HG02884 (cell line): Measurements from ENCODE around the gene TM9SF3.

ENCODE experiments used
- ATAC-seq: cut with Tn5 transposase; IDR thresholded peaks from one replicate; pipeline ENCODE4 v1.9.1; 2021; ENCODE audit warnings: mild to moderate bottlenecking, moderate library complexity; ENCODE audit not compliant: unreplicated experiment

Gene TM9SF3

DNA sequence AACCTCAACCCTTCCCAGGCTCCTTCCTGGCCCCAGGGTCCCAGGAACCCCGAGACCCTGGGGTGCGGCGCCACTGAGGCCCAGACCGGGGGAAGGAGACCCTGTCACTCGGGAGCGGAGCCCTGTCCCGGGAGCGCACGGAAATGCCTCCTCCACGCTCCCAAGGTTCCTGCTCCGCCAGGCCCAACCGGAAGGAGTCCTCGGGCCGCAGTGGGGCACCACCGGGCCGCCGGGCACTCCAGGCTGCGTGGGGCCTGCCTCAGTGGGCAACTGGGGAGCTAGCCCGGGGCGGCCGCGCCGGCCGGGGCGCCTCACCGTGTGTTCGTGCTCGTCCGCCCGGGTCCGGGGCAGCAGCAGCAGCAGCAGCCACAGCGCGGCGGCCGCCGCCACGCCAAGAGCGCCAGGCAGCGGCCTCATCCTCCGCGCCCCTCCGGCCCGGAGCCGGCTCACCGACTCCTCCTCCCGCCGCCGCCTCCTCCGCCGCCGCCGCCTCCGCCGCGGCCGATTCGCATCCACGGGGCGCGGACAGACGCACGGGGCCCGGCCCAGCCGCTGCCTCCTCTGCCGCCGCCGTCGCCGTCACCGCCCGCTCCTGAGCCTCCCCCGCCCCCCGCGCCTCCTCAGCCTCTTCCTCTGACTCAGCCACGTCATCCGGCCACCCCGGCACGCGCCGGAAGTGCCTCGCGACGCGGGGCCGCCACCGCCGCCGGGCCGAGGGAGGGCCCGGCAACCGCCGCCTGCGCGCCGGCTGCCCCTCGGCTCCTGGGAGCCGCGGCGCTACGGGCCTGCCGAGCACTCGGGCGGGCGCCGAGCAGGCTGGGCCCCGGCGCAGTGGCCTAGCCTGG is at the start of gene TM9SF3:
Gene TM9SF3 (minus strand): TSS at position 594 of the 845 bp plus-strand sequence. CDS start 177 bp downstream, at position 417.
- peak; percentile 63 for ATAC-seq

DNA sequence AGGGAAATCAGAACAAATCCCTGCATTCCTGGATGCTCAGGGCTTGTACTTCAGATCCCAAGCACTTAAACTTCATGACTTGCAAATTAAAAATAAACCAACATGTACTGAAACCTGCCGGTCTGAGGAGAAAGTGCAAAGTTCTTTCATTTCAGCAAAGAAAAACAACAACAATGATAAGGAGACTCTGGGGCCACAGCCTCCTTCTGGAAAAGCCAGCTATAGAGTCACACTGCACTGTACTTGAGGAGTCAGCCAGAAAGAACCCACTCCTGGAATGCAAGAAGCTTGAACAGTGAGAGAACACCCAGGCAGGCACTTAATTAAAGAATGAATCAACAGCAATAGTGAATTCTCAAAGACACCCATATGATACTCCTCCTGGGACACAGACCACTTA is 49.7 kb upstream of the TM9SF3 start:
- ATAC-seq, result no peak

DNA sequence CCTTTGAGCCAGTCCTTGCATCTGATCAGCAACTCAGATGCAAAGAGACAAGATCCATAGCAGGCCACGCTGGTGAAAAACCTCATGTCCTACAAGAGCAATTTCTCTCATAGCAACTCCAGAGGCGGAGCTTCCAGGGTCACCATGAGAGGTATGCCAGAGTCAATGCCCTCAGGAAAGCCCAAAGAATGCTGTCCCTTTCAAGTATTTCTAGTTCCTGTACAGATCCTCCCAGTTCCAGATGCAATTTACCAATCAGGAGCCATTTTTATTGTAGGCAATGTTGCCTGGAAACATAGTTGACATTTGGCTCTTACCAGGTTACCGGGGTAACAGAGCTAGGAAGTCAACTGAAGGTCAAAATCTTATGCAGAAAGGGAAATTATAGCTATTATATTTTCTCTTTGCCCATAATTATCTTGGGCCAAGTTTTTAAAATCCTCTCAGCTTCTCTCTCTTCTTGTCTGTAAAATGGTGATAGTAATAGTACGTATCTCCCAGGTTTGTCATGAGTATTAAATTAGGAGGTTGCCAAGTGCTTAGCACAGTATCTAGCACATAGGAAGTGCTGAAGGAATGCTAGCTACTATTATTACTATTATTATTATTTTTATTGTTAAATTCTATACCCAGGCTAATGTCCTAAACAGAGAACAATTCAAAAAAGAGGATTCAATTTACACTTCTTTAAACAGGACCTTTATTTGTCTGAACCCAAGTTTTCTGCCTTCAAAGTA is 46.3 kb upstream of the TM9SF3 start:
- ATAC-seq, result no peak

DNA sequence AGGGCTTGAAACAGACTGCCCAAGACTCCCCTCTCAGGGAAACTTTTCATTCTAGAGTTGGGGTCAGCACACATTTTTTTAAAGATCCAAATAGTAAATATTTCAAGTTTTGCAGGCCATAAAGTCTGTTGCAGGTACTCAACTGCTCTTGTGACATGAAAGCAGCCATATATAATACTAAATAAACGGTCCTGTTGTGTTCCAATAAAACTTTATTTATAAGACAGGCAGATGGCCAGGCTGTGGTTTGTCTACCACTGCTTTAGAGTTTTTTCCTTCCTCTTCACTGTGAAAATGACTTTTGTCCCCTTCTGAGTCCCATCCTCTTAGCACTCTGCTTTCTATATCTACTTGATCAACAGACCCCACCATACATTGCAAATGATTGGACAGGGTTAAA is 40.5 kb upstream of the TM9SF3 start:
- no peak for ATAC-seq

DNA sequence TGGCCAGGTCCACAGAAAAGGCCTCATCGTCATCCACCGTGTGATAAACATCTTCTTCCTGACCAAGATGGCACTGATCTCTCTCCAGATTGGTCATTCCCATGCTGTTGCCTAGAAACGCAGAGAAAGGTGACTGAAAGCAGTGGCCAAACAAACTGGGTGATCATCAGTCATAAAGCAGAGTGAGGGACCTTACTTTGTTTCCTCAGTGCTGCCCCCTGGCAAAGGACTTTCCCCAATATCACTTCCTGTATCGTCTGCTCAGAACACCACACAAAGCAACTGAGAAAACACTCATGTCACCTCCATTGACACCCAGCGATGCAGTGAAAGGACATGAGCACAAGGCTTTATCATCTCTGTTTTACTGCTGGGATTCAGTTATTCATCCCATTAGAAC is 40.0 kb upstream of the TM9SF3 start:
- no peak for ATAC-seq

DNA sequence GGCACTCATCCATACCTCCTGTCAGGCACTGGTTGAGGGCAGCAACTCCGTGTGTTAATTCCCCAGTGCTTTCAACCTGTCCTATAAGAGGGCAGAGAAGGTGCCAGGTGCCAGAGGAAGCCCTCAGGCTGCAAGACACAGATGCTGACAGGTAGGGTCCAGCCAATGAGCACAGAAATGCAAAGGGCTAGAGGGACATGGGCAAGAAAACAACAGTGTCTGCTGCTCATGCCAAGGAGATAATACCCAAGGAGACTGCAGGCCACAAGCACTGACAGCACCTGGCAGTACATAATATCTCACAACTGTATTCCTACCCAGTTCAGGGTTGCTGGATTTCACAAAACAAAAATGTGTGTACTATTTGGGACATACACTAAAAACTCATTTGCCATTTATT is 38.4 kb upstream of the TM9SF3 start:
- no peak for ATAC-seq

DNA sequence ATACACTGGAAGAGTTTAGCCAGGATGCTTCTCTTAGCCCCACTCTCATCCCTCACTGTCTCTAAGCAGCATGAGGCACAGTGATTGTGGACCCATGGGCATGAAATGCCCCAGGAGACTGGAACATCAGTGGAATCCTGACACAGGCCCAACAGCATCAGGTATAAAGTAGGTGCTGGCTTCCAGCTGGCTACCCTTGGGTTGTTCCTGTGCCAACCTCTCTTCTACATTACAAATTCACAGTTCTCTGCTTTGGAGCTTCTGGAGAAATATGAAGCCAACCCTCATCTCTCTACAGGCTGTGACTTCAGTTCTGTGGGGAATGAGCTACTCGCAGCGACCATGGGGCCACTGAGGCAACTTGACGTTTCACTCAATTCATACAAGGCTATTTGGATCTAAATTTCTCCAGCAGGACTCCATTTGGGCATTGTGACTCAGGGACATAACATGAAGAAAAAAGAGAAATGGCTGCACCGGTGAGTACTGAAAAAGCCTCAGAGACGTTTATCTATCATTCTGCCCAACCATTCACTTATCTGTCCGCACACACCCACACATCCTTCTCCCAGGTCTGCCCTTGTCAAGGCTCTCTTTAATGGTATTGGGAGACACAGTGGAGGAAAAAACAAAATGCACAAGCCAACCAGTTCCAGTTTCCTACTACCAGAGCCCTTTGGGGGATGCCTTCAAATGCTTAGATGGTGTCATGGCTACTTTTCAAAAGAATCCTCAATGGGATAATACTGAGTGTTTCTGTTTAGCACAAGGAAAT is 35.4 kb upstream of the TM9SF3 start:
- ATAC-seq, result no peak

DNA sequence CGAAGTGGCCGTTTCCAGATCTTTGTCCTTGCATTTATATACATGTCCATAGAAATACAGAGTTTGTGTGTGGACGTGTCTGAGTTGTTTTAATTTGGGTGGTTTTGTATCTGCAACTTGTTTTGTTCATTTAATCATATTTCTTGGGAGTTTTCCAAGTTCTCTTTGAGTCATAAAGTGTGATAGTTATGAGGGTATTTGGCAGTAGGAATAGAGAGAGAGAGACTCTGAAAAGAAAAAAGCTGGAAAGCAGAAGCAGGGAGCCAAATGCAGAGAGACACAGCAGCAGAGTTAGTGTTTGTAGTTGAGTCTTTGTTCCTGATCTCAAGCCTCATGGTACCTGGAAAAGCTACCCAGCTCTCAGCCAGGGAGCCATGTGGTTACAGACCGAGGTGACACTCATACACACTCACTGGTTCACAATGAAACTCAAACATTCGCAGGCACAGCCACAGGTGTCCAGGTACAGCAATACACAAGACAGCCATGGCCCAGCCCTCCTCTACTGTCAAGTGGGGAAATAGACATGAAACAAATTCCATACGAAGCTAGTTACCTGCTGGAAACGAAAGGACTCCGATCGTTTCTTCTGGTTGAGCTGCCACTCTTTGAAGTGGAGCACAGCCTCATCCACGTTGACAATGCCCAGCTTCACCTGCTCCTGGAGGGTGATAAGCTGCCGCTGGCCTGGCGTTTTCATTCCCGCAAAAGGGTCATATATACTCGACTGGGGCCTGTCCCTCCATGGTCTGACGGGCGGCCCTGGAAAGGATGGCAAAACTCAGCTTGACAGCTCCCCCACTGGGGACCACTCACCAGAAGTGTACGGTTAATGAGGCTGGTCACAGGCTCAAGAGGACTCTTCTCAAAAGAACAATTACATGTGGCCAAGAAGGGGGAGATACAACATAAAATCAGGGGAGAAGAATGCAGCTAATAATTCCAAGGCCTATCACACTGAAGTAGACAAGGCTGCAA is 33.3 kb upstream of the TM9SF3 start:
- ATAC-seq, result no peak

DNA sequence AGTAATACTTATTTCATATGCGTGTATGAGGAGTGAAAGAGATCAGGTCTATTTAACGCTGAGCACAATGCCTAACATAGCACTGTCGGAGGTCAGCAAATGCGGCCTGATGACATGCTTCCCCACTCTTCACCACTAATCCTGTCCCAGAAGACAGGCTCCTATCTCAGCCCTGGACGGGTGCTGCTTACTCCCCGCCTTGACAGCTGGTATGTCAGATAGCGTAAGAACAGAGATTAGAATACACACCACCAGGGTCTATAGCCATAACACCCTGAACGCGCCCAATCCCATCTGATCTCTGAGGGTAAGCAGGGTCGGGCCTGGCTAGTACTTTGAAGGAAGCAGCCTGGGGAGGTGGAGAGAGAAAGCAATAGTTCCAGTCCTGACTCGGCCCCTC is 32.3 kb upstream of the TM9SF3 start:
- no peak for ATAC-seq

DNA sequence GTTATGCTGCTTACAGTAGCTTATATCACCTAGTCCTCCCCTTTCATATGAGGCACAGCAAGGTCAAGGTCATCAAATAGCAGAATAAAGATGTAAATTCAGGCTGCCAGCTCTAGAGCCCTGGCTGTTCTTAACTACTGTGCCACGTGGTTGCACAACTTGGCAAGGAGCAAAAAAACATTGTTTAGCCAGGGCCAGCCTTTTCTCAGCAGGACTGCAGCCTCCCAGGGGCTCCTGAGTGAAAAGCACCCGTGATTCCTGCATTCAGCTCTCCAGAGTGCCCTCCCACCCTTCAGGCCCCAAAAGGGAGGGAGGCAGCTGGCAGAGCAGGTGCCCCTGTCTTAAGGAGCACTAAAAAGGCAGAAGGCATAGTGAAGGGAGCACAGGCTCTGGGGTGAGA is 31.8 kb upstream of the TM9SF3 start:
- no peak for ATAC-seq

DNA sequence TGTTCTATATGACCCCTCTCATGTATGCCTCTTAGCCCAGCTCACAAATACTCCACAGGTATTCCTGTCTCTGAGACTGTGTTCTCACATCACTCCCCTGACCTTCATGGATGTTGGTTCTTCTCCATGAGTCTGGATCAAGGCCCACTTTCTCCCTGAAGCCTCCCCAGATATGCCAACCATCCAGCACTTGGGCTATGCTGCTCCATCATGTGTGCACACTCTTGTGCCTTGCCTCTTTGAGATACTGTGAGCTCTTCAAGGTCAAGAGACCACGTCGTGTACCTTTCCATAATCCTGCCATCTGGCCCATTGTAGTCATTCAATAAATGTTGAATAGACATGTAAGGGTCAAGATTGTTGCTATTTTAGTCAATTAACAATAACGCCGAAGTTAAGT is 30.1 kb upstream of the TM9SF3 start:
- no peak for ATAC-seq

DNA sequence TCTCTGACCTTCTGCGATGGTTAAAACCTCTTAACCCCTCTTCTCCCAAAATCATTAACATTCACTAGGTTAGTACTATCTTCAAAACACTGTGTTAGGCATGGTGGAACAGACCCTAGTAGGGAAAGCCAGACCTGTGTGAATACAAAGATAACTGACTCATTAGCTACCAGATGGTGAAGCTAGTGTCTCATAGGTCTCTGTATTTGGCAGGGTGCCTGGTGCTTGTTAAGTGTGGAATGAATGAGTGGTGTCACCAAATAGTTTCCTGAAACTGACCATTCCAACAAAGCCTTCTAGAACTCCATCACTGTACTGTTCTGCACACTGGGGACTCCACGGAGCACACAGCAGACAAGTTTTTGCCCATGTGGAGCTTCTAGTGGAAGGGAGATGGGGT is 27.7 kb upstream of the TM9SF3 start:
- ATAC-seq, result no peak

DNA sequence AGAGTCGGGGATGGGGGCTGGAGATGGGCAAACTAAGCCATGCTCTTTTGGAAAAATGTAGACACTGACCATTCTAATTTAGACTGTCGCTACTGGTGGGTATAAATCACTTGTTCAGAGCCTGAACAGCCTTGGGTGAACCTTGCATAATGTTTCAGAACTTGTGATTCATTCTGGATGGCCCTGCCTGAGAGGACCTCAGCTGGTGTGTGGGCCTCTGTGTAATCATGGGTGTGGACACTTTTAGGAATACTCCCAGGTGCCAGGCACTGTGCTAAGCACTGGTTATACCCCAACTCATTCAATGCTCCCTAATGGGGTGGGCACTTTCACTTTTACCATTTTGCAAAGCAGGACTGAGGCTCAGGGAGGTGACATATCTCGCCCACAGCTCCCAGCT is 26.8 kb upstream of the TM9SF3 start:
- ATAC-seq, result no peak

DNA sequence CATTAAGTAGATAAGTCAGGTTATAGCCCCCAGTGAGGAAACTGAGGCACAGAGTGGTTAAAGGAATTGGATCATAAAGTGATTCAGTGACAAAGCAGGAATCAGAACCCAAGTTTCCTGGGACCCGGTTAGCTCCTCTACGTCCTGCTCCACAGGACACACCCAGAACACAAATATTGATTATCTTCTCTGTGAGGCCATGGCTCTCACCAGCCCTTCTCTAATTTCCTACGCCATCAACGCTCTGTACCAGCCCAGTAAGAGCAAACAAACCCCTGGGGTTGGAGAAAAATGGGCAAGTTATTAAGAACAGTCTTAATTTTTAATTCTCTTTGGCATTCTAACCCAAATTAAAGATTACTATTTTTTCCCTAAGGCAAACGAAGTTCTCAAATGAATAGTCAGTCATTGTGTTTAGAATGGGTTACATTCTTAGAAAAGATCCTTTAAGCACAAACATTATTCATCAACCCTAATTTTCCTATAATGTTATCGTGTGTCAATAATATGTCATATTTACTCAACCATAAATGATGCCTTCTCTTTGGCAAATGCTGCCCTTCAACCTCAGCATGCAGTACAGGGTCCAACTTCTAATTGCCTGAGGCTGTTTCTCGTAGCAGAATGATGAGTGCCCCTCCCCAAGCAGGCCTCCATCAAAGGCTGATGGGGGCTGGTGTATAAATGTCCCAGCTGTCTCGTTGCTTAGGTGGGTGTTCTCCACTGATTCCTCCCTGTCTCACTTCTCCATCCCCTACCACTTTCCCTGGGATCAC is 25.4 kb upstream of the TM9SF3 start:
- no peak for ATAC-seq

DNA sequence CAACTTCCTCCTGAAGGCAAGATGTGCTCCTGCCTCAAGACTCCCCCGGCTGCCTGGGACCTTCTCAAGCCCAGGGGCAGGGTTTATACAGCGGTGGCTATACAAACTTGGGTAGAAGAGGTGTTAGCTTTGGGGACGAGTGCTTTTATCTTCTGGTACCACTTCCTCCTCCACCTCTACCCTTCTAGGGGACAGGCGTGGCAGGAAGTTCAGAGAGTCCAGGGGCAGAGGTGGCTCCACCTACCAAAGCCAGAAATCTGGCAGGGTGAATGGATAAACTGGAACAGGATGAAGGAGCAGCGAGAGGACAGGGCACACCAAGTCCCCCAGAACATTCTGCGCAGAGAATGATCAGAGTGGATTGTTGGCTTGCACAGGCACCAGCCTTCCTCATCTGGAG is 24.0 kb upstream of the TM9SF3 start:
- ATAC-seq, result no peak

DNA sequence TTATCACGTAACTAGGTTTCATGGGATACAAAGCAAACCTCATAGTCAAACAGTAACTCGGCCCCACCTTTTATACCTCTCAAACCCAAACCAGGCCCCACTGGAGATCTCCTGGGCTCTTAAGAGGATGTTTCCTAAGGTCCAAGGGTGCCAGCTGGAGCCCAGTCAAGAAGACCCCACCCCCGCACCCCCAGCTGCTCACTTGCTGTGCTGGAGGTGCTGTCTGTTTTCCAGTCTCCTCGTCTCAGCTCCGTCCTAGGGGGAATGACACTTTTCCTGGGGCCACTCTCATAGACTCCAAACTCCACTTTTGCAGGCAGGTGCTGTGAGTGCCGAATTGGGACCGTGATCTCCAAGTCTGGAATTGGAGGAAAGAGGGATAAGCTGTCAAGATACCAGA is 22.7 kb upstream of the TM9SF3 start:
- no peak for ATAC-seq

DNA sequence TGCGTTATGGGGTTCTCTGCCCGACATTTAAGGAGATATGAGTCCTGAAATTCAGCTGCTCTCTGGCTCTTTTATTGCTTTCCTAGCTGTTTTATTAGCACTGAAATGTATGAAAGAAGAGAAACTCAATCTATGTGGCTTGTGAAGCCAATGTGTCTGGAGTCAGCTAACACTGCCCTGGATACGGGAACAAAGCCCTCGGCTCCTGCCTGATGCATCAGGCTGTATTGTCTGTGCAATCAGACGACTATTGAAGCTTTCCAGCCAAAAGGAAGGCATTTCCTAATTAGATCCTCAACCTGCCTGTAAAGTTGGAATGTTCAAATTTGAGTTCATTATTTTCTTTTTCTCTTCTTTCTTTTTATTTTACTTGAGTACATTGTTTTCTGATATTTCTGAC is 22.0 kb upstream of the TM9SF3 start:
- no peak for ATAC-seq

DNA sequence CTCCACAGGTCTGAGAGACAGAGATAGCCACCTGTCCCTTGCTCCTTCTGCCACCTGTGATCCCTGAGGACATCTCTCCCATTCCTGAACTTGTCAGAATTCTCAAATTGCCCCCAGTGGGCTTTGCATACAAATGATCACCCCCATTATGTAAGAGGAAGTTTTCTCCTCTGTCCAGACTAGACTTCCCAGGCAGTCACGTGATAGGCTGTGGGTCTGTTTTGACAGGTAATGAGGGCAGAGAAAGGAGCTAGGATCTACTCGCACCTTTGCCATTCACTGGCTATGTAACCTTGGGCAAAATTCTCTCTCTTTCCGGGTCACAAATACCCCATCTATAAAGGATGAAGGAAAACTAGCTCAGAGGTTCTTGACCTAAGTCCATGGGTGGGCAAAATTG is 21.4 kb upstream of the TM9SF3 start:
- no peak for ATAC-seq

DNA sequence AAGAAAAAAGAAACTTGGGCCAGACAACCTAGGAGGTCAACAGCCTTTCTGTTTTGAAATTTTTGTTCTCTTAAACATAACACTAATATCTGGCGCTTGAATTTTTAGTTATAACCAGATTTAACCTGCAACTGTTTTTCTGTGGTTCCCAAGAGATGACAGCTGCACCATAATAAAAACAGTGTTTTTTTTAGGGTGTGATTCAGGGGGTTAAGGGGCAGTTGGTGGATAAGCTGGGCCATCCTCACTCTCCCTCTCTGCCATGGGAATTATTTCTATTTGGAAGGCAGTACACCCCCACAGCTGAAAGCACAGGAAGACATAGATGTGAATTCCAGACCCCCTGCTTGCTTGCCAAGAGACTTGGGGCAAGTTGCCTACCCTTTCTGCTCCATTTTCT is 20.1 kb upstream of the TM9SF3 start:
- ATAC-seq, result no peak

DNA sequence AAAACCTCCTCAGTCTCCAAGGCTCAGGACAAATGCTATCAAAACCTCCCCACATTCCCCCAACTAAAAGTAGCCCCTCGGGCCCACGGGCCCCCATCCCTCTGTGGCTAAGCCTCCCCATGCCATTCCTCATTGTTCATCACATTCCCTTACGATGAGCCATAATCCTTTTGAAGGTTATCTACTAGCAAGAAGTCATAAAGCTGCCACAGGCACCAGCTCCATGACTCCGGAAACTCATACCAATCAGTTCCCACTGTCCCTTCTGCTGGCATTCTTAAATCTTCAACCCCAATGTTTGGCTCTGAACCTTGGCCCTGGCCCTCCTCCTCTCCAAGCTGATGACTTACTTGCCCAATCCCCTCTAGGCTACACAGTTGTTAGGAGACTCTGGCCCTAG is 19.4 kb upstream of the TM9SF3 start:
- ATAC-seq, result no peak
